Dendritic cell treated with granulocyte-macrophage colony-stimulating factor and Interleukin-4, amounts not matched to agents 40 ng/mL and 50 ng/mL, for 4 days (primary cell): ENCODE data around the gene PTPRE.

Experiments used
- H3K27ac Mint-ChIP-seq: one replicate; pipeline ENCODE4 v1.8.0; 2022; ENCODE audit warnings: mild to moderate bottlenecking, mixed read lengths
- H3K27me3 Mint-ChIP-seq: one replicate; pipeline ENCODE4 v1.8.0; 2022; ENCODE audit warnings: mild to moderate bottlenecking, mixed read lengths
- H3K36me3 Mint-ChIP-seq: one replicate; pipeline ENCODE4 v1.8.0; 2022; ENCODE audit warnings: low read depth, mixed read lengths
- H3K4me1 Mint-ChIP-seq: one replicate; pipeline ENCODE4 v1.8.0; 2022; ENCODE audit warnings: low read depth, mixed read lengths
- H3K4me3 Mint-ChIP-seq: one replicate; pipeline ENCODE4 v1.8.0; 2022; ENCODE audit warnings: mild to moderate bottlenecking, moderate library complexity, mixed read lengths
- H3K9me3 Mint-ChIP-seq: one replicate; pipeline ENCODE4 v1.8.0; 2022; ENCODE audit warnings: mixed read lengths
- intact Hi-C: fragments of 100-400 bp; cut with micrococcal nuclease; formaldehyde crosslinking; loops from one replicate; pipeline ENCODE4 v1.15.0; 2022

Gene PTPRE

DNA sequence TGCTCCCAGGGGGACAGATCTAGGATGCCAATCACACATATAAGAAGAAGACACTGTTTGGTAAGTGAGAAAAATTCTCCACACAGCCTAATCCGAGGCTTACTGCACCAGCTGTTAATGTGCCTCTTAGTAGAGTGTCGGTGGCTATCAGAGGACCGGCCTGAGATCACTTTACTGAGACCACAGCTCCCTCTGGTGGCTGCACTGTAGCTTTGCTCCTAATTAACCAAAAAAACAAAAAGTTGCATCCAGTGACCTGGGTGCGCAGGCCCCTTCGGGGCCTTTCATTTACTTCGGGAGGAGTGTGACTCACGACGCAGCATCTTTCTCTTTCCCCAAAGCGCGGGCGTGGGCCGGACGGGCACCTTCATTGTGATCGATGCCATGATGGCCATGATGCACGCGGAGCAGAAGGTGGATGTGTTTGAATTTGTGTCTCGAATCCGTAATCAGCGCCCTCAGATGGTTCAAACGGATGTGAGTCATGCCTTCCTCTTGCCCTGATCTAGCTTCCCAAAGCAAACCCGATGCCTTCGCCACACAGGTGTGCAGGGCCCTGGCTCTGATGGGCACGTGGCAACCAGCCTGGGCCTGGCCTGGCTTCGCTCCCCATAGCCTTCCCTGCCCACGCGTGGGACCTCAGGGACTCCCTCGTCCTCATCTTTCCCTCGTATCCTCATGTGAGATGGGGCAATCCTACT, 162.6 kb downstream of the PTPRE start:
- Mint-ChIP-seq H3K27me3 (no peaks in the 10 kb centered on the region), H3K4me3 (no peak overlapping the region), H3K27ac (peak overlapping the region; percentile 86), H3K36me3 (peaks cover 100% of the 10 kb centered on the region), H3K9me3 (peaks cover 5% of the 10 kb centered on the region), H3K4me1 (peaks cover 87% of the 10 kb centered on the region)
- intact Hi-C loops: loop anchor here (1.0 kb wide), 2 partner anchors 34 to 162 kb away; partner anchors contain the start of gene PTPRE

DNA sequence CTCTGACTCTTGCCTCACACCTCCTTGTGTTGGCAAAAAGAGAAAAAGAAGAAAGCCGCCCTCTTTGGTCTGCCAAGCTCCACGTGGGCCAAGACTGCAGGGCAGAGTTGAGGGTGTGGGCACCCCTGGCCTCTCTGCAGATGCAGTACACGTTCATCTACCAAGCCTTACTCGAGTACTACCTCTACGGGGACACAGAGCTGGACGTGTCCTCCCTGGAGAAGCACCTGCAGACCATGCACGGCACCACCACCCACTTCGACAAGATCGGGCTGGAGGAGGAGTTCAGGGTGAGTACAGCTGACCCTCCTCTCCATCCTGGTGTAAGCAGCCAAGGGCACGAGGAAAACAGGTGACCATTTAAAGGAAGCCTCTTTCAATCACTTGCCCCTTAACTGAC, 163.3 kb downstream of the PTPRE start:
- intact Hi-C loops: no loop called here
- Mint-ChIP-seq H3K27me3 (no peaks in the 10 kb centered on the region), H3K4me1 (peaks cover 80% of the 10 kb centered on the region), H3K9me3 (peaks cover 5% of the 10 kb centered on the region), H3K27ac (peak overlapping the region; percentile 86), H3K36me3 (peaks cover 100% of the 10 kb centered on the region), H3K4me3 (no peak overlapping the region)

DNA sequence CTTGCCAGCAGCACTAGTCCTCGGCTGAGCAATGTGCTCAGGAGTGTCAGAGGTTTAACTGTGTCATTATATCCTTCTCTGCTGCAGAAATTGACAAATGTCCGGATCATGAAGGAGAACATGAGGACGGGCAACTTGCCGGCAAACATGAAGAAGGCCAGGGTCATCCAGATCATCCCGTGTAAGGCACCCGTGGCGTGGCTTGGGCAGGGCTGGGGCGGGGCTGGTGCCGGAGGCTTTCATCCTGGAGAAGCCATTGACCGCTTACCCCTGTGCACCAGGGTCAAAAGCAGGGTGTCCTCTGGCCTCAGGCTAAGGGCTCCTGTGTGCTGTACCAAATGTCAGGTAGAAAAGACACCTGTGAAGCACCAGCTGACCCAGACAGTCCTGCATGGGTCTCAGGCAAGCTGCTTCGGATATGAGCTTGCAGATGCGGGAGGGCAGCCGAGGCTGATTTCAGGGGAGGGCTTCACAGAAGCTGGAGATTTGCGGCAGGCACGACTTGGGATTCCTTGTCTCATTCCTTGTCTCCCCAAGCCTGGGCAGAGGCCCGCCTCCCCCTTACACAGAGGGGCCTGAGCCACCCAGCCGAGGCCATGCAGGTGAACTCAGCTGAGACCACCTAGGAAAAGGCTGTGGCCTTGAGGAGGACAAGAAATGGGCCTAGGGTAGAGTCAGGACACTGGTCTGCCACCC, 164.0 kb downstream of the PTPRE start:
- H3K4me3 Mint-ChIP-seq: no peak overlapping the region
- intact Hi-C loops: no loop called here
- H3K36me3 Mint-ChIP-seq: peaks cover 100% of the 10 kb centered on the region
- H3K27ac Mint-ChIP-seq: peak overlapping the region; percentile 86
- peaks cover 73% of the 10 kb centered on the region for H3K4me1 Mint-ChIP-seq
- peaks cover 5% of the 10 kb centered on the region for H3K9me3 Mint-ChIP-seq
- H3K27me3 Mint-ChIP-seq: no peaks in the 10 kb centered on the region

DNA sequence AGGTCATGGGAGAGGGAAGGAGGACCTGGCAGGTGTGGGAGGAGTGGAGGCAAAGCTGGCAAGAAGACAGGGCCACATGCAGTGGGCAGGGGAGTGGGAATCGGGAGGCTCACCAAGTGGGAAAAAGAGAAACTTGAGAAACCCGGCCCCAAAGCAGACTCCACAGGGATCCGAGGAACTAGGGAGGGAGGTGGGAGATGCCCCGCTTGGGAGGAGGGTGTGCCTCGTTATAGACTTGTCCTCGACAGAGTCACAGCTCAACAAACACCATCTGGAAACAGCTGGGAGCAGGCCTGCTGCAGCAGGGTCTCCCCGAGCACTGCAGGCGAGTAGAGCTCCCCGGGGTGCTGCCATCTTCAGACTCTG, 164.5 kb downstream of the PTPRE start:
- Mint-ChIP-seq H3K36me3 (peaks cover 100% of the 10 kb centered on the region), H3K4me3 (no peak overlapping the region), H3K27ac (peak overlapping the region; percentile 86), H3K27me3 (no peaks in the 10 kb centered on the region), H3K4me1 (peaks cover 68% of the 10 kb centered on the region), H3K9me3 (peaks cover 5% of the 10 kb centered on the region)
- intact Hi-C loops: no loop called here

DNA sequence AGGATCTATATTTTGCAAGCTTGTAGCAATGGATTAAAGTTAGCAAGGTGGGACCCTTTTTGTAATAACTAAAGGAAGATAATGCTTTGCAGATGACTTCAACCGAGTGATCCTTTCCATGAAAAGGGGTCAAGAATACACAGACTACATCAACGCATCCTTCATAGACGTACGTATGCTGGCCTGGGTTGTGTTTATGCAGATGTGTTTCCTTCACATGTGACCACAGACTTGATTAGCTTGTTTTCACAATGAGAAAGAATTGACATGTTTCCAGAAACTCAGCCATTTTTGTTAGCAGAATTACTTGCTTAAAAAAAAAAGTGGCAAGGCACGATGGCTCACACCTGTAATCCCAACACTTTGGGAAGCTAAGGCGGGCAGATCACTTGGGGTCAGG, 165.1 kb downstream of the PTPRE start:
- intact Hi-C loops: no loop called here
- Mint-ChIP-seq H3K27ac (no peak overlapping the region), H3K9me3 (peaks cover 4% of the 10 kb centered on the region), H3K4me1 (peaks cover 67% of the 10 kb centered on the region), H3K4me3 (no peak overlapping the region), H3K36me3 (peaks cover 100% of the 10 kb centered on the region), H3K27me3 (no peaks in the 10 kb centered on the region)

DNA sequence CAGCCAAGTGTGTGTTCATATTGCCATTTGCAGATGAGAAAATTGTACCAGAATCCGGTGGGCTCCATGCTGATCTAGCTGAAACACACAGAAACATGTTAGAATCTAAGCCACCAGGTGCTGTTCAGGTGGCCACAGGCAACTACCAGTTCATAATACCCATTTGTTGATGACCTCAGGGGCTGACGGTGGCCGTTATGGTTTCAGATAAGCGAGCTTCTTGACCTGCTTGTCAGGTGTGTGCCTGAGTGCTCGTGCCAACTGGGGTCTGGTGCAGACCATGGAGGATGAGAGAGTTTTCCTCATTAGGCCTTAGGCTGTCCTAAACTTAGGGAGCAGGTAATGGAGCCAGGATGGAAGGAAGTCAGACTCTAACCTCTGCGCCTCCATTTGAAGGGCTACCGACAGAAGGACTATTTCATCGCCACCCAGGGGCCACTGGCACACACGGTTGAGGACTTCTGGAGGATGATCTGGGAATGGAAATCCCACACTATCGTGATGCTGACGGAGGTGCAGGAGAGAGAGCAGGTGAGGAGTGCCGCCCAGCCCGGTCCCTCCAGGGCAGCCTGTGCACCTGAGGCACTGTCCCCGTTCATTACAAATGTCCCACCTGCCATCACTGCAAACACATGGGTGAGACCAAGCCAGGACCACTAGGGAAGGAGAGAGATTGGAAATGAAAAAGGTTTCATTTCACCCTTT, 166.2 kb downstream of the PTPRE start:
- Mint-ChIP-seq H3K4me1 (peaks cover 64% of the 10 kb centered on the region), H3K27ac (peak overlapping the region; percentile 32), H3K9me3 (no peaks in the 10 kb centered on the region), H3K4me3 (no peak overlapping the region), H3K36me3 (peaks cover 100% of the 10 kb centered on the region), H3K27me3 (no peaks in the 10 kb centered on the region)
- intact Hi-C loops: no loop called here

DNA sequence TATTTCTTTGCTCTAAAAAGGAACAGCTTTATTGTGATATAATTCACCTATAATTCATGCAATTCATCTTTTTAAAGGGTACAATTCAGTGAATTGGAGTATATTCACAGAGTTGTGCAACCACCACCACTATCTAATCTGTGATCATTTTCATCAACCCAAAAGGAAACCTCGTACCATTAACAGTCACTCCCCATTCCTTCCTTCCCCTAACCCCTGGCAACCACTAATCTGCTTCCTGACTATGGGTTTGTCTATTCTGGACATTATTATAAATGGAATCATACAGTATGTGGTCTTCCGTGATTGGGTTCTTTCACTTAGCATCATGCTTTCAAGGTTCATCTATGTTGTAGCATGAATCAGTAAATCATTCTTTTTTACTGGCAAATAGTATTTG, 167.0 kb downstream of the PTPRE start:
- Mint-ChIP-seq H3K36me3 (peaks cover 100% of the 10 kb centered on the region), H3K4me1 (peaks cover 57% of the 10 kb centered on the region), H3K27me3 (no peaks in the 10 kb centered on the region), H3K27ac (no peak overlapping the region), H3K4me3 (no peak overlapping the region), H3K9me3 (no peaks in the 10 kb centered on the region)
- intact Hi-C loops: no loop called here

DNA sequence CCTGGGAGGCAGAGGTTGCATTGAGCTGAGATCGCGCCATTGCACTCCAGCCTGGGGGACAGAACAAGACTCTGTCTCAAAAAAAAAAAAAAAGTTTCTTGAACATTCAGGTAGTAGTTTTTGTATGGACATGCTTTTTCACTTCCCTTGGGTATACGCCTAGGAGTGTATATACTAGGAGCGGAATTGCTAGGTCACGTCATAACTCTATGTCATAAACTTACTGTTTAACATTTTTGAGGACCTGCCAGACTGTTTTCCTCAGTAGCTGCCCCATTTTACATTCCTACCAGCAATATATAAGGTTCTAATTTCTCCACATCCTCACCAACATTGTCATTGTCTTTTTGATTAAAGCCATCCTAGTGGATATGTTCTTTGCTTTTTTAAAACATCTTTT, 167.7 kb downstream of the PTPRE start:
- peaks cover 100% of the 10 kb centered on the region for H3K36me3 Mint-ChIP-seq
- no peak overlapping the region for H3K4me3 Mint-ChIP-seq
- intact Hi-C loops: no loop called here
- no peaks in the 10 kb centered on the region for H3K9me3 Mint-ChIP-seq
- H3K27me3 Mint-ChIP-seq: no peaks in the 10 kb centered on the region
- H3K27ac Mint-ChIP-seq: no peak overlapping the region
- H3K4me1 Mint-ChIP-seq: peaks cover 50% of the 10 kb centered on the region

DNA sequence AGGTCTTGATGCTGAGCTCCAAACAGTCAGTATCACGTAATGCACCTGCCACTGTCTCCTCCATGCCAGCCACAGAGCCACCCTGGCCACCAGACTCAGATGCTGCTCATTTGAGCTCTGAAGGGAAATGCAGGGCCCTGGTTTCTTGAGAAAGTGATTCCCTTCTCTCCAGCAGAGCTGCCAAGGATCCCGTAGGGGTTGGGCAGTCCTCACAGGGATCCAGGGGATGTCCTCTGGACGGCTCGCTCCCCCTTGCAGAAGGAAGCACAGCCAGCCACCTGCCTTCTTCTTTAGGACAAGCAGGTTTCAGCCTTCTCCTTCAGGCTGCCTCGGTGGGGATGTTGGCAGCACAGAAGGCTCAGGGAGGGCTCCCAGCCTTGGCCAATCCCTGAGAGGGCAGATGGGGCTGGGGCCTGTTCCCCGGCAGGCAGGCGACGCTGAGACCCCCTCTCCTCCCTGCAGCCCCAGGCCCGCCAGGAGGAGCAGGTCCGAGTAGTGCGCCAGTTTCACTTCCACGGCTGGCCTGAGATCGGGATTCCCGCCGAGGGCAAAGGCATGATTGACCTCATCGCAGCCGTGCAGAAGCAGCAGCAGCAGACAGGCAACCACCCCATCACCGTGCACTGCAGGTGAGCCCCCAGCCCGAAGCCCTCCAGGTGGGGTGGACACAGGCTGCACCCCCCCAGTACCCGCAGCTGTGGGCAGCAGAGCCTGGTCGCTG, 170.4 kb downstream of the PTPRE start:
- H3K4me3 Mint-ChIP-seq: no peak overlapping the region
- no peaks in the 10 kb centered on the region for H3K27me3 Mint-ChIP-seq
- intact Hi-C loops: no loop called here
- H3K4me1 Mint-ChIP-seq: peaks cover 45% of the 10 kb centered on the region
- H3K27ac Mint-ChIP-seq: peak overlapping the region; percentile 13
- peaks cover 100% of the 10 kb centered on the region for H3K36me3 Mint-ChIP-seq
- H3K9me3 Mint-ChIP-seq: no peaks in the 10 kb centered on the region

DNA sequence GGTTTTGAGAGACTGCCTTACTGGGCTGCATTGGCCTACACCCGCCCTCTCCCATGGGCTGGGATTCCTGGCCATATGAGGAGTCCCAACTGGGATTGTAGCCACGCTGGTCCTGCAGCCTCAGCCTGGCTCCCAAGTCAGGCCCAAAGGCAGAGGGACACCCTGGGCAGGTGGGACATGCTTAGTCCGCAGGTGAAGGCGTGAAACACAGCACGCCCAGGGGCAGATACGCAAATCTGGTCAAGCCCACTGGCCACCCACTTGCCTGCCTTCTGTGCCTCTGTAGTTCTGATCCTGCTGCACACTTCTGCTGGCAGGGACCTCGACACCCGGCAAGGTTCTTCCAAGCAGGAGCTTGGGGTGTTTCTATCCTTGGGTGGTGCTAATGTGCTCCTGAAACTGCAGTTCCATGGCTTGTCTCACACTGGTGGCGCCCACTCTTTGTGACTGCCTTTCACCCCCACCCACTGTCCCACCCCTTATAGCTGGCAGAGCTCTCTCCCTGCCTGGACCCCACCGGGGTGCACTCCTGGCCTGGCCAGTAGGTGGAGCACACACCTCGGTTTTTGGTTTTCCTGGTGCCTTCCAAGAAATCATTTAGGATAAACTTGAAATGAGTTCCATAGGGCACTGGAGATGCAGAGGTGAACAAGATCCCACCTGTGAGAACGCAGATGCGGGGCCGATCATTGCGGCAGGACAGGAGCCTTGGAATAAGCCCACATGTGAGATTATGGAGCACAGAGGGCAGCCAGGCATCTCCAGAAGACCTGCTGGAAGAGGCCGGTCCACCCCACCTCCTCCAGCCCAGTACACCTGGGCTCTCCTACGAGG, 171.4 kb downstream of the PTPRE start:
- Mint-ChIP-seq H3K9me3 (no peaks in the 10 kb centered on the region), H3K4me1 (peaks cover 38% of the 10 kb centered on the region), H3K4me3 (no peak overlapping the region), H3K27ac (peak overlapping the region; percentile 13), H3K27me3 (no peaks in the 10 kb centered on the region), H3K36me3 (peaks cover 96% of the 10 kb centered on the region)
- intact Hi-C loops: loop anchor here (2.0 kb wide), 1 partner anchor 72 kb away; no protein-coding TSS in a partner anchor

DNA sequence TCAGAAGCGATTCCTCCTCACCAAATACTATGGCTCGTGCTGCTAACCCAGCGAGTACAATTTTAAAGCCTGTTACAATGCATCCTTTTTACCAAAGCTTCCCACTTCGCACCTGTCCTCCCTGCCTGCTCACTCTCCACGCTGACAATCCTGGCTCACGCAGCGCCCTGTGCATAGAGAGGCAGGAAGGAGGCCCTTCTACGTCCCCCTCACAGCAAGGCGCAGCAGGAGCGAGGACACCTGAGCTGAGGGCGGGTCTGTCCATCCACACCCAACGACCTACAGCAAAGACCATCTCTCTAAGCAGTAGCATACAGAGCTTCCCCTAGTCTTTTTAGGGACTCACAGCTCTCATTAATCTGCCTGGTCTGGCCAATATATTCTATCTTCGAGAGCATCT, 173.3 kb downstream of the PTPRE start:
- Mint-ChIP-seq H3K4me3 (no peak overlapping the region), H3K27ac (peak overlapping the region; percentile 9), H3K4me1 (peaks cover 42% of the 10 kb centered on the region), H3K9me3 (no peaks in the 10 kb centered on the region), H3K36me3 (peaks cover 96% of the 10 kb centered on the region), H3K27me3 (no peaks in the 10 kb centered on the region)
- intact Hi-C loops: no loop called here

DNA sequence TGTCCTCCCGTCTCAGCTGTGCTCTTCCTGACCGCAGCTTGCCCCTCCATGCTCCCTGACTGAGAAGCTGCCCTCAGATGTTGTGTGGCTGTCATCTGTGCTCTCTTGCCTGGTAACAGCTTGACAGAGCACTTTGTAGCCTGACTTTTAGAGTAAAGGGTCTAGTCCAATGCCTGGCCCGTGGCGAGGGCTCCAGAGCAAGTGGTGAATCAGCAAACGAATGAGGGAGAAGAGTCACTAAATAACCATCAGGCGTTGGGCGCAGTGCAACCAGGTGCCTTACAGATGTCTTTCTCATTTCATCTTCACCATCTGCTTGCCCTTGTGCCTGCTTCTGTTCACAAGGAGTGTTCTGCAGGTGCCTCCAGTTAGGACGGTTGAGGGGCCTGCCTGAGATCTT, 173.7 kb downstream of the PTPRE start:
- intact Hi-C loops: no loop called here
- H3K4me1 Mint-ChIP-seq: peaks cover 43% of the 10 kb centered on the region
- peak overlapping the region; percentile 9 for H3K27ac Mint-ChIP-seq
- no peak overlapping the region for H3K4me3 Mint-ChIP-seq
- H3K36me3 Mint-ChIP-seq: peaks cover 94% of the 10 kb centered on the region
- no peaks in the 10 kb centered on the region for H3K27me3 Mint-ChIP-seq
- H3K9me3 Mint-ChIP-seq: no peaks in the 10 kb centered on the region

DNA sequence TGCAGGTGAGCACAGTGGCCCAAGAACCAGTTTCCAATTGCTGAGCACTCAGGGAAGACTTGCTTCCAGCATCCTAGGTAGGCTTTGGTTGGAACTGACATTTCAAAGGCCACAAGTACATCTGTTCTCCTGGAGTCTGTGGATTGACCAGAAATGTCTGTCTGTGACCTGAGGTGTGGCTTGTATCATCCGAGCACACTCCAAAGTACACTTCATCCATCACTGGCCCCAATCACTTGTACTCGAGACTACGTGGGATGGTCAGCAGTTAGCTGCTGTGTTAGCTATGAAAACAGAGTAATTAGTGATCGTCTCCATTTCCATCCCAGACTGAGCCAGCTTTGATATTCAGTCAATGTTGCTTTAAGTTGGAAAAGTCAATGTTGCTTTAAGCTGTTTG, 174.3 kb downstream of the PTPRE start:
- Mint-ChIP-seq H3K36me3 (peaks cover 88% of the 10 kb centered on the region), H3K27ac (no peak overlapping the region), H3K4me3 (no peak overlapping the region), H3K4me1 (peaks cover 49% of the 10 kb centered on the region), H3K9me3 (no peaks in the 10 kb centered on the region), H3K27me3 (no peaks in the 10 kb centered on the region)
- intact Hi-C loops: no loop called here
